WTC11 (cell line): ENCODE measurements around the gene GALNT18.

Experiments
- AFF4 ChIP-seq: sonication (generic); formaldehyde crosslinking; IDR thresholded peaks from 2 replicates; pipeline ENCODE4 v1.8.1; 2023; ENCODE audit warnings: mild to moderate bottlenecking, missing genetic modification reagents, borderline replicate concordance
- NR1H2 ChIP-seq: sonication (generic); formaldehyde crosslinking; IDR thresholded peaks from 2 replicates; pipeline ENCODE4 v1.9.0; 2021; ENCODE audit warnings: mild to moderate bottlenecking, moderate library complexity, missing genetic modification reagents
- SMAD3 ChIP-seq: sonication (generic); formaldehyde crosslinking; IDR thresholded peaks from 2 replicates; pipeline ENCODE4 v1.8.0; 2022; ENCODE audit warnings: missing genetic modification reagents, mild to moderate bottlenecking, borderline replicate concordance
- SP1 ChIP-seq: sonication (generic); formaldehyde crosslinking; conservative IDR thresholded peaks from 2 replicates; pipeline ENCODE4 v1.8.1; 2022; ENCODE audit warnings: missing genetic modification reagents
- TCF7 ChIP-seq: sonication (generic); formaldehyde crosslinking; IDR thresholded peaks from 2 replicates; pipeline ENCODE4 v1.8.0; 2022; ENCODE audit warnings: mild to moderate bottlenecking, low read depth, missing genetic modification reagents, moderate library complexity
- ZNF138 ChIP-seq: sonication (generic); formaldehyde crosslinking; conservative IDR thresholded peaks from 2 replicates; pipeline ENCODE4 v1.8.1; 2022; ENCODE audit warnings: mild to moderate bottlenecking, moderate library complexity, missing genetic modification reagents
- ZNF416 ChIP-seq: fragments of 250-450 bp; sonication (Bioruptor Pico); IDR thresholded peaks from 2 replicates; pipeline ENCODE4 v1.9.0; 2021; ENCODE audit warnings: mild to moderate bottlenecking, inconsistent platforms
- TF ChIP-seq, protein P1 (sequence below): fragments of 200-600 bp; IDR thresholded peaks from 2 replicates; pipeline ENCODE4 v1.8.0; 2022; ENCODE audit warnings: antibody characterized with exemption
- TF ChIP-seq, protein P2 (sequence below): sonication (generic); formaldehyde crosslinking; IDR thresholded peaks from 2 replicates; pipeline ENCODE4 v1.8.1; 2022; ENCODE audit warnings: low read depth, missing genetic modification reagents, borderline replicate concordance
- TF ChIP-seq, protein P3 (sequence below): sonication (generic); formaldehyde crosslinking; IDR thresholded peaks from 2 replicates; pipeline ENCODE4 v1.8.0; 2022; ENCODE audit warnings: mild to moderate bottlenecking, missing genetic modification reagents
- TF ChIP-seq, protein P4 (sequence below): sonication (generic); formaldehyde crosslinking; IDR thresholded peaks from 2 replicates; pipeline ENCODE4 v1.8.1; 2023; ENCODE audit warnings: mild to moderate bottlenecking, missing genetic modification reagents
- TF ChIP-seq, protein P5 (sequence below): sonication (generic); formaldehyde crosslinking; IDR thresholded peaks from 2 replicates; pipeline ENCODE4 v1.8.1; 2023; ENCODE audit warnings: mild to moderate bottlenecking, missing genetic modification reagents, moderate library complexity

DNA sequence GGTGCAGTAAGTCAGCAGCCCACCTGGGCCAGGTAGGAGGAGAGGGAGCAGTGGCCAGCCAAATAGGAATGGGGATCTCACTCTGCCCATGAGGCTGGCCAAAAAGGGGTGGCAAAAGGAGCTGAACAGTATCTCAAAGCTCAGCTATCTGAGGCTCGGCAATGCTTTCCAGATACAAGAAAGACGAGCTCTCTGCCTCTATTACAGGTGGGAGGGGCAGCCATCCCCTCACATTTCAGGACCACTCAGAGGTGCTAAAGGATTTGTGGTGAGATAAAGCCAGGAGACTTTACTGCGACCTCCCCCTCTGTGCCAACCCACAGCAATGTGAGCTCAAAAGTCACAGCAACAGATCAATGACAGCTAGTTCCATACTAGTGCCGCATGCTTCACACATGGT is 42.1 kb upstream of the GALNT18 start:
- no peak for TF ChIP-seq AFF4
- TF ChIP-seq ZNF138 (CRISPR knock-in tag) = no peak
- no peak for TF ChIP-seq TCF7
- TF ChIP-seq, protein P1, sequence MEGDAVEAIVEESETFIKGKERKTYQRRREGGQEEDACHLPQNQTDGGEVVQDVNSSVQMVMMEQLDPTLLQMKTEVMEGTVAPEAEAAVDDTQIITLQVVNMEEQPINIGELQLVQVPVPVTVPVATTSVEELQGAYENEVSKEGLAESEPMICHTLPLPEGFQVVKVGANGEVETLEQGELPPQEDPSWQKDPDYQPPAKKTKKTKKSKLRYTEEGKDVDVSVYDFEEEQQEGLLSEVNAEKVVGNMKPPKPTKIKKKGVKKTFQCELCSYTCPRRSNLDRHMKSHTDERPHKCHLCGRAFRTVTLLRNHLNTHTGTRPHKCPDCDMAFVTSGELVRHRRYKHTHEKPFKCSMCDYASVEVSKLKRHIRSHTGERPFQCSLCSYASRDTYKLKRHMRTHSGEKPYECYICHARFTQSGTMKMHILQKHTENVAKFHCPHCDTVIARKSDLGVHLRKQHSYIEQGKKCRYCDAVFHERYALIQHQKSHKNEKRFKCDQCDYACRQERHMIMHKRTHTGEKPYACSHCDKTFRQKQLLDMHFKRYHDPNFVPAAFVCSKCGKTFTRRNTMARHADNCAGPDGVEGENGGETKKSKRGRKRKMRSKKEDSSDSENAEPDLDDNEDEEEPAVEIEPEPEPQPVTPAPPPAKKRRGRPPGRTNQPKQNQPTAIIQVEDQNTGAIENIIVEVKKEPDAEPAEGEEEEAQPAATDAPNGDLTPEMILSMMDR = no peak
- TF ChIP-seq SP1 (CRISPR knock-in tag) = no peak
- no peak for TF ChIP-seq ZNF416 (CRISPR knock-in tag)
- TF ChIP-seq, protein P2, sequence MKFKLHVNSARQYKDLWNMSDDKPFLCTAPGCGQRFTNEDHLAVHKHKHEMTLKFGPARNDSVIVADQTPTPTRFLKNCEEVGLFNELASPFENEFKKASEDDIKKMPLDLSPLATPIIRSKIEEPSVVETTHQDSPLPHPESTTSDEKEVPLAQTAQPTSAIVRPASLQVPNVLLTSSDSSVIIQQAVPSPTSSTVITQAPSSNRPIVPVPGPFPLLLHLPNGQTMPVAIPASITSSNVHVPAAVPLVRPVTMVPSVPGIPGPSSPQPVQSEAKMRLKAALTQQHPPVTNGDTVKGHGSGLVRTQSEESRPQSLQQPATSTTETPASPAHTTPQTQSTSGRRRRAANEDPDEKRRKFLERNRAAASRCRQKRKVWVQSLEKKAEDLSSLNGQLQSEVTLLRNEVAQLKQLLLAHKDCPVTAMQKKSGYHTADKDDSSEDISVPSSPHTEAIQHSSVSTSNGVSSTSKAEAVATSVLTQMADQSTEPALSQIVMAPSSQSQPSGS (CRISPR knock-in tag) = no peak
- TF ChIP-seq, protein P3, sequence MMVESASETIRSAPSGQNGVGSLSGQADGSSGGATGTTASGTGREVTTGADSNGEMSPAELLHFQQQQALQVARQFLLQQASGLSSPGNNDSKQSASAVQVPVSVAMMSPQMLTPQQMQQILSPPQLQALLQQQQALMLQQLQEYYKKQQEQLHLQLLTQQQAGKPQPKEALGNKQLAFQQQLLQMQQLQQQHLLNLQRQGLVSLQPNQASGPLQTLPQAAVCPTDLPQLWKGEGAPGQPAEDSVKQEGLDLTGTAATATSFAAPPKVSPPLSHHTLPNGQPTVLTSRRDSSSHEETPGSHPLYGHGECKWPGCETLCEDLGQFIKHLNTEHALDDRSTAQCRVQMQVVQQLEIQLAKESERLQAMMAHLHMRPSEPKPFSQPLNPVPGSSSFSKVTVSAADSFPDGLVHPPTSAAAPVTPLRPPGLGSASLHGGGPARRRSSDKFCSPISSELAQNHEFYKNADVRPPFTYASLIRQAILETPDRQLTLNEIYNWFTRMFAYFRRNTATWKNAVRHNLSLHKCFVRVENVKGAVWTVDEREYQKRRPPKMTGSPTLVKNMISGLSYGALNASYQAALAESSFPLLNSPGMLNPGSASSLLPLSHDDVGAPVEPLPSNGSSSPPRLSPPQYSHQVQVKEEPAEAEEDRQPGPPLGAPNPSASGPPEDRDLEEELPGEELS (CRISPR knock-in tag) = no peak
- TF ChIP-seq, protein P4, sequence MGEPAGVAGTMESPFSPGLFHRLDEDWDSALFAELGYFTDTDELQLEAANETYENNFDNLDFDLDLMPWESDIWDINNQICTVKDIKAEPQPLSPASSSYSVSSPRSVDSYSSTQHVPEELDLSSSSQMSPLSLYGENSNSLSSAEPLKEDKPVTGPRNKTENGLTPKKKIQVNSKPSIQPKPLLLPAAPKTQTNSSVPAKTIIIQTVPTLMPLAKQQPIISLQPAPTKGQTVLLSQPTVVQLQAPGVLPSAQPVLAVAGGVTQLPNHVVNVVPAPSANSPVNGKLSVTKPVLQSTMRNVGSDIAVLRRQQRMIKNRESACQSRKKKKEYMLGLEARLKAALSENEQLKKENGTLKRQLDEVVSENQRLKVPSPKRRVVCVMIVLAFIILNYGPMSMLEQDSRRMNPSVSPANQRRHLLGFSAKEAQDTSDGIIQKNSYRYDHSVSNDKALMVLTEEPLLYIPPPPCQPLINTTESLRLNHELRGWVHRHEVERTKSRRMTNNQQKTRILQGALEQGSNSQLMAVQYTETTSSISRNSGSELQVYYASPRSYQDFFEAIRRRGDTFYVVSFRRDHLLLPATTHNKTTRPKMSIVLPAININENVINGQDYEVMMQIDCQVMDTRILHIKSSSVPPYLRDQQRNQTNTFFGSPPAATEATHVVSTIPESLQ (CRISPR knock-in tag) = no peak
- TF ChIP-seq, protein P5, sequence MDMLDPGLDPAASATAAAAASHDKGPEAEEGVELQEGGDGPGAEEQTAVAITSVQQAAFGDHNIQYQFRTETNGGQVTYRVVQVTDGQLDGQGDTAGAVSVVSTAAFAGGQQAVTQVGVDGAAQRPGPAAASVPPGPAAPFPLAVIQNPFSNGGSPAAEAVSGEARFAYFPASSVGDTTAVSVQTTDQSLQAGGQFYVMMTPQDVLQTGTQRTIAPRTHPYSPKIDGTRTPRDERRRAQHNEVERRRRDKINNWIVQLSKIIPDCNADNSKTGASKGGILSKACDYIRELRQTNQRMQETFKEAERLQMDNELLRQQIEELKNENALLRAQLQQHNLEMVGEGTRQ (CRISPR knock-in tag) = no peak
- TF ChIP-seq NR1H2 (CRISPR knock-in tag) = no peak
- TF ChIP-seq SMAD3 = no peak
